Daoy (cell line): ENCODE data around the gene PRR23A. TPM values are rescaled to one million over a fixed set of nuclear protein-coding genes. Genes with fewer than 3 reads are reported as not detected.

Source experiments
- DNase-seq: peaks from one replicate; pipeline ENCODE4 v3.0.0-alpha.2; 2015; ENCODE audit warnings: low read depth
- total RNA-seq: library from RNA; depleted of rRNA; stranded (reverse); fragments of >200 nt; shearing (Covaris generic); gene quantifications from 2 replicates; pipeline ENCODE4 v1.2.3, GENCODE V29; 2014; rRNA removed

Gene PRR23A
- total RNA-seq, 1 experiment from 2014 or later = not detected

DNA sequence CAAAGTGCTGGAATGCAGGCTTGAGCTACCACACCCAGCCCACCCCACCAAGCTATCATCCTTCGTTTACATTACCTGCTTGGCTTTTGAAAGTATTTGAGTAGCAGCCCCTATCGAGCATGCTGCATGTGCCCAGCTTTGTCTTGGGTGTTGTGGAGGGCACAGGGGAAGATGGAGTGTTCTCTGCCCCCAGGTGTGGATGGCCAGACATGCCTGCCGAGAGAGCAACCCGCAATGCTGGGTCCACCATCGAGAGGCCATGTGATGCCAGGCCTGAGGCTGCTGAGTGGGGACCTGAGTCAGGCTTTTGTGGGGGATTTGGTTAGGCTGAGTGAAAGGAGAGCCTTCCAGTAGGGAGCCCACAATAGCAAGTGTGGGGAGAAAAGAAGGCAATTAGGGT, 33.1 kb downstream of the PRR23A start:
- no peak for DNase-seq

GRCh38 chr3:138971766-138972320, 34.2 kb downstream of the PRR23A start:
- DNase-seq = peak; percentile 52

- DNase-seq = no peak
Observed at GRCh38 chr3:138964923-138965322, 41.1 kb downstream of the PRR23A start.

DNA sequence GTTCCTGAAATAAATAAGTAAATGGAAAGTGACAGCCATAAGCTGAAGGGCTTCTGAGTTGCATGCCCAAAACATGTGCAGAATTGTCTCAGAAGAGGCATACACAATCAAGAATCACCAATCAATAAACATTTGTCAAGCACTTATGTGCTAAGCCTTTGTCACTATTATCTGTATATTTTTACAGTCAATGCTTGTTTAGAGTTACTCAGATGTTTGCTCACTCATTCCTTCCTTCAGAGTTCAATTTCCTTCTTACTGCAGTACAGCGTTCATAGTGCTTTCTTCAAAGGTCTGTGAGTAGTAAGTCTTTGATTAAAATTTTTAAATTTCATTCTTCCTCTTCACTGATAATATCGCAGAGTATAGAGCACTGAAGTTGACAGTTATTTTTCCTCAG, 41.8 kb downstream of the PRR23A start:
- no peak for DNase-seq

DNA sequence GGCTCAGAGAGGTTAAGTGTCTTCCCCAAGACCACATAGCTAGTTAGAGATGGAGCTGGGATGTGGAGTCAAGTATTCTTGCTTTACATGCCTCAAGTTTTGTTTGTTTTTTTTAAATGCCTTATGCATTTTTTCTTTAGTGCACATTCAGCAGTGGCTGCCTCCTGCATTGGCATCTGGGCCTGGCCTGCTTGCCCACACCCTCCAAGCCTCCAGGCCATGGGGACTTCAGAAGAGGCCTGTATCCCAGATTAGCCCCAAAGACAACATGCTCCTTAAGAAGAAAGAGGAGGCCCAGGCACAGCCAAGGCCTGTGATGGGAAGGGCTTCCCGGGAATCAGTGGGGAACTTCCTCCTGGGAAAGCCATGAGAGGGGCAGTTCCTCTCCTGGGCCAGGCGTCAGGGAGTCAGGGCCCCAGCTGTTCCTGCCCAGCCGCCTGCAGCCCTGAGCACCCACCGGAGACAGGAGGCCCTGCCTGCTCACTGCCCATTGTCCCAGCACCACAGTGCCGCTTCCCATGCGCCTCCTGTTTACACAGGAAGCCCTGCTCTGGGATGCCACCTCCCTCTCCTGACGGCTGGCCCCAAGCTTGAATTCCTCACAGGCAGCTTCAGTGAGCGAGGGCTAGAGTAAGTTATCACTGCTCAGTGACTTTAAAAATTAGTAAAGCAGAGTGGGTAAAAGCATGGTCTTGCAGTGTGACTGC, 43.1 kb downstream of the PRR23A start:
- no peak for DNase-seq

DNA sequence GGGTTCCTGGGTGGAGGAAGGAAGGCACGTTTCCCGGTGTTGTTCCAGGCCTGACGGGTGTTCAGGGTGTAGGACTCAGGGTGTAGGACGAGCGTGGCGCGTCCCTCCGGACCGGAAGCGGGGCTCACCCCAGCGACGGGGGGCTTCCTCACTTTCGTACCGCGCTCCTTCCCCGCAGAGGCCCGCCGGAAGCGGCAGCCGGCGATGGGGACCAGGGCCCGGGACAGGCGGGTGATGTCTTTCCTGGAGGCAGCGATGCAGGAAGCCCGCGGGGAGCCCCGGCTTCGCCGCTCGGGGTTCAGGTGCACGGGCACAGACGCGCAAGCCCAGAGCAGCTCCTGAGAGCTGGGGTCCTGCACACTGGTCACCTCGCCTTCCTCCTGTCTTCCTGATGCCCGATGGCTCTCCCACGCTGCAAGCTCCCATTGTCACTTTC, 45.6 kb downstream of the PRR23A start:
- DNase-seq = no peak

Other genes starting within 250 kb of the PRR23A start
- 6.6 and 7.8 TPM in 2 replicates for gene PIK3CB, start 171.3 kb downstream of the PRR23A start, total RNA-seq
- gene FOXL2, start 59.1 kb downstream of the PRR23A start, total RNA-seq = 8.0 and 9.0 TPM in 2 replicates
- gene FOXL2NB, start 59.1 kb downstream of the PRR23A start, total RNA-seq = 4.1 and 7.2 TPM in 2 replicates
- not detected in 2 replicates for gene PRR23B, start 14.7 kb upstream of the PRR23A start, total RNA-seq
- not detected in 2 replicates for gene PRR23C, start 38.6 kb upstream of the PRR23A start, total RNA-seq